ENCODE measurements around the gene IQUB. TPM values are rescaled to one million over a fixed set of nuclear protein-coding genes. Genes with fewer than 3 reads are reported as not detected.
"Not testable (repeated sequence)": the region's sequence is repeated elsewhere in the genome, so short reads cannot be mapped to it uniquely, and the experiment has no call there.

The IQUB gene
- total RNA-seq, 3 donors from 2014 or later (not counting 1 experiment from before 2014, with no cell fraction given): 0.09 to 0.45 (median 0.18) TPM

GRCh38 chr7:123417580-123417979 lies 116.8 kb downstream of the IQUB start:
- no peaks in the 10 kb centered on the region for H3K4me1 ChIP-seq (ENCODE audit: control insufficient read depth, insufficient read depth, low read length)
- peaks cover 13 to 21% of the 10 kb centered on the region in 2 donors for H3K9me3 Mint-ChIP-seq
- H3K4me3 Mint-ChIP-seq: no peak overlapping the region
- intact Hi-C loops (cut with micrococcal nuclease): no loop called here
- 86% methylated on average over 2 of the region's 2 CpGs for WGBS (ENCODE audit: insufficient coverage)
- no peaks in the 10 kb centered on the region for H3K36me3 ChIP-seq (ENCODE audit: control insufficient read depth, insufficient read depth, low read length)
- no peak overlapping the region for H3K4me3 ChIP-seq (ENCODE audit: low read length)
- no peak for DNase-seq
- H3K27me3 Mint-ChIP-seq (ENCODE audit: low read depth in 2 of 2): no peaks in the 10 kb centered on the region
- H3K27ac ChIP-seq (ENCODE audit: low read length): no peak overlapping the region
- H3K4me1 Mint-ChIP-seq: no peaks in the 10 kb centered on the region
- peaks cover 12% of the 10 kb centered on the region for H3K9me3 ChIP-seq (ENCODE audit: control insufficient read depth, insufficient read depth, low read length)
- H3K27ac Mint-ChIP-seq: no peak overlapping the region
- no peaks in the 10 kb centered on the region for H3K36me3 Mint-ChIP-seq
- no peaks in the 10 kb centered on the region for H3K27me3 ChIP-seq (ENCODE audit: control insufficient read depth, insufficient read depth, low read length)
- TF ChIP-seq CTCF (IDR thresholded peaks at IDR 0.05): no peak
- ATAC-seq: no peak

DNA sequence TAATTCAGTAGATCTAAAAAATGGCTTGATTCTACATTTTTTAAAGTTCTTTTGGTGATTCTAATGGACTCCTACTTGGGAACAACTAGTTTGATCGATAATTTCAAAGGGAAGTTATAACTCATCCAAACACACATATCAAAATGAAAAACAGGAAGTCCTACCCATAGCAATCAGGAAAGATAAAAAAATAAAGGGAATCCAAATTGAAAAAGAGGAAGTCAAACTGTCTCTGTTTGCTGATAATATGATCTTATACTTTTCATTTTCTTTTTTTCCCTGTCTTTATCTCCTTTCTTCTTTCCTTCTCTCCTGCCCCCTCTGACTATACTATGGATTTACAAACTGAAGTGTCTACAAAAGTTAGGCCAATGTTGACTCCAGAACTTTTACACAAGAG lies 118.8 kb downstream of the IQUB start:
- no peak overlapping the region for H3K27ac ChIP-seq (ENCODE audit: low read length)
- Mint-ChIP-seq H3K27ac (no peak overlapping the region), H3K27me3 (ENCODE audit: low read depth in 2 of 2) (no peaks in the 10 kb centered on the region), H3K4me3 (no peak overlapping the region), H3K36me3 (no peaks in the 10 kb centered on the region), H3K9me3 (peaks cover 12 to 21% of the 10 kb centered on the region in 2 donors), H3K4me1 (no peaks in the 10 kb centered on the region)
- no peaks in the 10 kb centered on the region for H3K36me3 ChIP-seq (ENCODE audit: control insufficient read depth, insufficient read depth, low read length)
- ATAC-seq (no peak), DNase-seq (no peak)
- no peaks in the 10 kb centered on the region for H3K4me1 ChIP-seq (ENCODE audit: control insufficient read depth, insufficient read depth, low read length)
- intact Hi-C loops (cut with micrococcal nuclease): no loop called here
- no CpG with 5 or more reads among the region's 1 CpG for WGBS (ENCODE audit: insufficient coverage)
- H3K4me3 ChIP-seq (ENCODE audit: low read length): no peak overlapping the region
- peaks cover 12% of the 10 kb centered on the region for H3K9me3 ChIP-seq (ENCODE audit: control insufficient read depth, insufficient read depth, low read length)
- no peak for TF ChIP-seq CTCF (IDR thresholded peaks at IDR 0.05)
- no peaks in the 10 kb centered on the region for H3K27me3 ChIP-seq (ENCODE audit: control insufficient read depth, insufficient read depth, low read length)

DNA sequence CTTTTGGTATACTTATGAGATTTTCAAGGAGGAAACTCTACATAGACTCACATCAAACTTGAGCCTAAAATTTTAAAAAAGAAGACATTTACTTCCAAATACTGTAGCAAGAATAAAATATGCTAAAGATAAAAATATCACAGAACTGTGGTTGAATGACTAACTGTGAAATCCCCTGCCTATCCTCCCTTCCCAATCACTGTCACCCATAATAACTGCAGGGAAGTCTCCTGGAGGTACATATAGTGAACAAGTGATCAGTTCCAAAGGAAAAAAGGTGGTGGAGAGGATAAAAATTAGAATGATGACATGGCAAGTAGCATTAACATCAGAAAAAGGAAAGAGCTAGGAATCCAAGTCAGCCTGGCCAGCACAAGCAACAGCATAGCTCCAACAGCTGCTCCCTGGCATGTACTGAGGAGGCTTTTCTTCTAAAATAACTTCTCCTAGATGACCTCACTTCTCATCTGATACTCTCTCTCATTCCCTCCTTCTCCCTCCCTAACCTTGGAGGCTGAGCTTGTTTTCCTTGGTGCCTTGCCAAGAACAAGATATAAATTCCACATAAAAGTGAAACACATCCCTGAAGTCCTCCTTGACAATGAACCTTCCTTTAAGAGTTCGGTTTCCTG lies 124.0 kb downstream of the IQUB start:
- Histone ChIP-seq H3K9me3 (ENCODE audit: control insufficient read depth, insufficient read depth, low read length) (no peaks in the 10 kb centered on the region), H3K27ac (ENCODE audit: low read length) (no peak overlapping the region), H3K36me3 (ENCODE audit: control insufficient read depth, insufficient read depth, low read length) (no peaks in the 10 kb centered on the region), H3K4me1 (ENCODE audit: control insufficient read depth, insufficient read depth, low read length) (no peaks in the 10 kb centered on the region), H3K27me3 (ENCODE audit: control insufficient read depth, insufficient read depth, low read length) (no peaks in the 10 kb centered on the region), H3K4me3 (ENCODE audit: low read length) (no peak overlapping the region)
- no peak overlapping the region for H3K27ac Mint-ChIP-seq
- H3K36me3 Mint-ChIP-seq: no peaks in the 10 kb centered on the region
- WGBS (ENCODE audit: insufficient coverage): no CpG with 5 or more reads among the region's 1 CpG
- TF ChIP-seq CTCF (IDR thresholded peaks at IDR 0.05): no peak
- H3K4me1 Mint-ChIP-seq: no peaks in the 10 kb centered on the region
- peaks cover 14 to 18% of the 10 kb centered on the region in 2 donors for H3K9me3 Mint-ChIP-seq
- H3K27me3 Mint-ChIP-seq (ENCODE audit: low read depth in 2 of 2): no peaks in the 10 kb centered on the region
- H3K4me3 Mint-ChIP-seq: no peak overlapping the region
- DNase-seq (no peak), ATAC-seq (no peak)
- intact Hi-C loops (cut with micrococcal nuclease): no loop called here

DNA sequence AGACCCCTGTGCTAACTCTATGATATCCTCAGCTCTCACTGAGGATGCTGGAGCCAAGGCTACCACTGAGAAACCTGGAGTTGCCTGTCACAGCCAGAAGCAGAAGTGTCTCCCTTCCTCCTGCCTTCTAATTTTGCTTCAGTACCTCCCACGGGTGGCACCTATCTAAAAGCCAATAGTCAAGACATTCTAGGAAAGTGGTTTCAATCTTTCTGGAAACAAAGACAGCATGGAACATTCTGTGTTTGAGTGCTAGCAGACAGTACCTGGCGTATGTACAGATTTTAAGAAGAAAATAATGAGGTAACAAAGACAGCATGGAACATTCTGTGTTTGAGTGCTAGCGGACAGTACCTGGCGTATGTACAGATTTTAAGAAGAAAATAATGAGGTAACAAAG lies 126.4 kb downstream of the IQUB start:
- H3K4me3 ChIP-seq (ENCODE audit: low read length); H3K4me1 Mint-ChIP-seq; H3K27me3 ChIP-seq (ENCODE audit: control insufficient read depth, insufficient read depth, low read length); H3K27me3 Mint-ChIP-seq (ENCODE audit: low read depth in 2 of 2); H3K27ac Mint-ChIP-seq; H3K36me3 Mint-ChIP-seq; H3K4me3 Mint-ChIP-seq; H3K27ac ChIP-seq (ENCODE audit: low read length); H3K4me1 ChIP-seq (ENCODE audit: control insufficient read depth, insufficient read depth, low read length); ATAC-seq; DNase-seq; intact Hi-C loops (cut with micrococcal nuclease); H3K9me3 ChIP-seq (ENCODE audit: control insufficient read depth, insufficient read depth, low read length); H3K36me3 ChIP-seq (ENCODE audit: control insufficient read depth, insufficient read depth, low read length): not testable (repeated sequence)
- 86% methylated on average over 4 of the region's 4 CpGs for WGBS (ENCODE audit: insufficient coverage)
- peaks cover 7 to 15% of the 10 kb centered on the region in 2 donors for H3K9me3 Mint-ChIP-seq

Other genes with a start within 250 kb of the IQUB start
- 10 to 100 TPM; 46.0 to 51.2 (median 50.4) TPM for gene NDUFA5, start 23.2 kb upstream of the IQUB start, total RNA-seq
- gene ASB15, start 67.2 kb upstream of the IQUB start, total RNA-seq: not detected
- gene LMOD2, start 121.3 kb upstream of the IQUB start, total RNA-seq: not detected
- 10 to 100 TPM in 2 of 3 donors, 1 to 10 TPM in 1; 9.6 to 12.1 (median 10.6) TPM for gene WASL, start 214.4 kb upstream of the IQUB start, total RNA-seq